GM12878 (cell line): Measurements from ENCODE around the gene LAMA4.

ENCODE experiments used
- CREB1 ChIP-seq: IDR thresholded peaks from 2 replicates; pipeline ENCODE4 v1.6.1; 2012; ENCODE audit warnings: low read depth, mild to moderate bottlenecking, inconsistent platforms
- CTCF ChIP-seq, 3 experiments: IDR thresholded peaks in 2 of 3; conservative IDR thresholded peaks in 1 of 3; 2 replicates each; pipeline ENCODE4 v1.5.1; 2011; ENCODE audit warnings: low read depth in 3 of 3, low read length in 3 of 3, mild to moderate bottlenecking in 3 of 3, control low read depth in 2 of 3, moderate library complexity in 2 of 3, inconsistent platforms in 1 of 3, mixed read lengths in 1 of 3; ENCODE audit not compliant: control insufficient read depth in 2 of 3, insufficient read depth in 1 of 3; ENCODE audit errors: extremely low read depth in 1 of 3
- EP300 ChIP-seq, 2 experiments: fragments of 150-350 bp in 1 of 2; IDR thresholded peaks; 2 replicates each; pipeline ENCODE4 v1.6.1; 2011 to 2012; ENCODE audit warnings: low read depth in 2 of 2, low read length in 2 of 2, borderline replicate concordance in 1 of 2, improper control_type of control experiment in 1 of 2, inconsistent platforms in 1 of 2; ENCODE audit not compliant: control insufficient read depth in 1 of 2
- HDAC2 ChIP-seq: fragments of 200-600 bp; sonication (generic); IDR thresholded peaks from 2 replicates; pipeline ENCODE4 v1.6.1; 2017
- IRF4 ChIP-seq: IDR thresholded peaks from 2 replicates; pipeline ENCODE4 v1.6.1; 2011; ENCODE audit warnings: low read depth, low read length
- JUND ChIP-seq: IDR thresholded peaks from 2 replicates; pipeline ENCODE4 v1.6.1; 2012; ENCODE audit warnings: low read depth, mild to moderate bottlenecking, low read length, improper control_type of control experiment, moderate library complexity
- NR2C1 ChIP-seq: fragments of 450-650 bp; IDR thresholded peaks from 2 replicates; pipeline ENCODE4 v1.6.1; 2017; ENCODE audit warnings: antibody characterized with exemption, mild to moderate bottlenecking, moderate library complexity
- NRF1 ChIP-seq: conservative IDR thresholded peaks from 2 replicates; pipeline ENCODE4 v1.6.1; 2011; ENCODE audit warnings: mild to moderate bottlenecking, low read depth, low read length, improper control_type of control experiment
- REST ChIP-seq: IDR thresholded peaks from 2 replicates; pipeline ENCODE4 v1.6.1; 2012; ENCODE audit warnings: mild to moderate bottlenecking, low read depth, low read length
- SIN3A ChIP-seq: IDR thresholded peaks from 2 replicates; pipeline ENCODE4 v1.6.1; 2012; ENCODE audit warnings: low read depth, low read length, improper control_type of control experiment
- SPI1 ChIP-seq: IDR thresholded peaks from 2 replicates; pipeline ENCODE4 v1.6.1; 2011; ENCODE audit warnings: low read depth, mild to moderate bottlenecking, low read length, moderate library complexity, borderline replicate concordance; ENCODE audit not compliant: insufficient read depth
- TBL1XR1 ChIP-seq: IDR thresholded peaks from 2 replicates; pipeline ENCODE4 v1.6.1; 2012; ENCODE audit warnings: low read depth, low read length, improper control_type of control experiment
- ZNF384 ChIP-seq: IDR thresholded peaks from 2 replicates; pipeline ENCODE4 v1.6.1; 2012; ENCODE audit warnings: low read depth, mild to moderate bottlenecking, low read length, improper control_type of control experiment, borderline replicate concordance
- ZNF592 ChIP-seq: fragments of 450-650 bp; IDR thresholded peaks from 2 replicates; pipeline ENCODE4 v1.6.1; 2017; ENCODE audit warnings: mild to moderate bottlenecking, moderate library complexity

GRCh38 chr6:112154711-112155110 lies 99.7 kb downstream of the LAMA4 start:
- TF ChIP-seq NRF1: no peak
- no peak for TF ChIP-seq ZNF384
- no peak for TF ChIP-seq CTCF (IDR thresholded peaks at IDR 0.05 in 2 of 3, conservative IDR thresholded peaks at IDR 0.05 in 1 of 3; ENCODE audit: control insufficient read depth in 2 of 3, extremely low read depth in 1 of 3, insufficient read depth in 1 of 3, low read depth in 3 of 3, low read length in 3 of 3)
- no peak for TF ChIP-seq EP300 (IDR thresholded peaks at IDR 0.05; ENCODE audit: borderline replicate concordance in 1 of 2, control insufficient read depth in 1 of 2, low read depth in 2 of 2, low read length in 2 of 2)
- TF ChIP-seq SPI1: no peak
- TF ChIP-seq SIN3A: no peak
- no peak for TF ChIP-seq NR2C1
- TF ChIP-seq HDAC2: no peak
- no peak for TF ChIP-seq CREB1
- no peak for TF ChIP-seq REST
- no peak for TF ChIP-seq JUND
- TF ChIP-seq ZNF592: no peak
- TF ChIP-seq IRF4: no peak
- no peak for TF ChIP-seq TBL1XR1
